Measurements from ENCODE around the gene ABCG2.

ABCG2 gene

DNA sequence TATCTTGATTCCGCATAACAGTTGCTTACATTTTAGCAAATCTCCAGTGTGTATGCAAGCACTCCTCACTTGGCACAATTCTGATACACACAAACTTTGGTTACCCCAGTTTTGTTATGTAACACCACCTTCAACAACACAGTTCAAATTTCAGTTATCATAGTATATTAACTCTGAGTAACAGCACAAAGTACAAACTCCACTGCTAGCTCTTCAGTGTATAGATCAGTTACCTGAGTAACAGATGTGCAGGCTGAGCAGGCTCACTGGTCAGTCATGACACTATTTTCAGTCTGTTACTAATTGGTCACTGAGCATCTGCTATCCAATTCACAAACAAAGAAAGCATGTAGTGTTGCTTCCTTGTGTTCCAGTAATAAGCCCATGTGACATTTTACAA, 95.6 kb downstream of the ABCG2 start:
- no peak for DNase-seq

DNA sequence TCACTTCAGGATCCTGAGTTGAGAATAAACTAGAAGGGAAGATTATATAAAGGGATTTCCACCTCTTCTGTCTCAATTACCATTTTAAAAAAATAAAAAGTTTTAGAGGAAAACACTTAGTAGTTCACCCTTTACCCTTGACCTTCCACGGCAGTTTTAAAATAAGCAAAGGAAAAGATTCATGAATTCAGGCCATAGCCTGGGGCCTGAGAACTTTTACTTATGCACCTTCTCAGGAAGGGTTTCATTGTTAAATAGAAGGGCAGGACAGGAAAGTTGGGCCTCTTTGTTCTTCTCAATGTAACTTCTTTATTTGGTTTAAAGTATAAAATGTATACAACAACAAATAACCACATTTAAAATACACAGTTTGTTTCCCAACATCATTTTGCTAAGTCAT, 96.1 kb downstream of the ABCG2 start:
- DNase-seq = no peak

- no peak for DNase-seq
Observed at GRCh38 chr4:88060431-88060830, 98.0 kb downstream of the ABCG2 start.

GRCh38 chr4:88059766-88060165, 98.7 kb downstream of the ABCG2 start:
- DNase-seq = no peak

GRCh38 chr4:88058295-88058694, 100.1 kb downstream of the ABCG2 start:
- no peak for DNase-seq

GRCh38 chr4:88054901-88055300, 103.5 kb downstream of the ABCG2 start:
- peak; percentile 84 for DNase-seq

GRCh38 chr4:88054229-88054628, 104.2 kb downstream of the ABCG2 start:
- no peak for DNase-seq

- no peak for DNase-seq
Observed at GRCh38 chr4:88045021-88045420, 113.4 kb downstream of the ABCG2 start.

- DNase-seq = no peak
Observed at GRCh38 chr4:88043586-88044340, 114.7 kb downstream of the ABCG2 start.

GRCh38 chr4:88043001-88043400, 115.4 kb downstream of the ABCG2 start:
- DNase-seq = no peak

- no peak for DNase-seq
Observed at GRCh38 chr4:88041626-88042025, 116.8 kb downstream of the ABCG2 start.

DNA sequence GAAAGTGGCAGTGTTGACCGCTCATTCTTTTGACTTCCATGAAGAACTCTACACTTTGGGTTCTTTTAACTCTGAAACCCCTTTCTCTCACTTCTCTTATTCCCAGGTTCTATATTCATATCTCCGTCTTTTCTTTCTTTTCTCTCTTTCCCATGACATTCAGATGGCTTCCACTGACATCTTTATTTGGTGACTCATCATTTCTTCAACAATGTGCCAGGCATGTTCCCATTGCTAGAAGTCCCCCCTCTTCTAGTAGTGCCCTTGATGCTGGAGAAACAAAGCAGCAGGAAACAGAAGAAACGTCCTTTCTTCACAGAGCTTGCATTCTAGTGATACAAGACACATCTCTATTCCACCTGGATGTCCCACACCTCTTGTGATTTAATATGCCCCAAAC, 117.7 kb downstream of the ABCG2 start:
- DNase-seq = no peak

Measured in islet precursor cell (in vitro differentiated cells).